GM12872 (cell line): Measurements from ENCODE around the gene SHISA7.
"Not testable (repeated sequence)": the region's sequence is repeated elsewhere in the genome, so short reads cannot be mapped to it uniquely, and the experiment has no call there.

ENCODE experiments used
- TF ChIP-seq, protein P1 (sequence below): IDR thresholded peaks from 3 replicates; pipeline ENCODE4 v1.5.1; 2011; ENCODE audit warnings: low read depth, mild to moderate bottlenecking, low read length, moderate library complexity; ENCODE audit not compliant: insufficient read depth

The SHISA7 gene

DNA sequence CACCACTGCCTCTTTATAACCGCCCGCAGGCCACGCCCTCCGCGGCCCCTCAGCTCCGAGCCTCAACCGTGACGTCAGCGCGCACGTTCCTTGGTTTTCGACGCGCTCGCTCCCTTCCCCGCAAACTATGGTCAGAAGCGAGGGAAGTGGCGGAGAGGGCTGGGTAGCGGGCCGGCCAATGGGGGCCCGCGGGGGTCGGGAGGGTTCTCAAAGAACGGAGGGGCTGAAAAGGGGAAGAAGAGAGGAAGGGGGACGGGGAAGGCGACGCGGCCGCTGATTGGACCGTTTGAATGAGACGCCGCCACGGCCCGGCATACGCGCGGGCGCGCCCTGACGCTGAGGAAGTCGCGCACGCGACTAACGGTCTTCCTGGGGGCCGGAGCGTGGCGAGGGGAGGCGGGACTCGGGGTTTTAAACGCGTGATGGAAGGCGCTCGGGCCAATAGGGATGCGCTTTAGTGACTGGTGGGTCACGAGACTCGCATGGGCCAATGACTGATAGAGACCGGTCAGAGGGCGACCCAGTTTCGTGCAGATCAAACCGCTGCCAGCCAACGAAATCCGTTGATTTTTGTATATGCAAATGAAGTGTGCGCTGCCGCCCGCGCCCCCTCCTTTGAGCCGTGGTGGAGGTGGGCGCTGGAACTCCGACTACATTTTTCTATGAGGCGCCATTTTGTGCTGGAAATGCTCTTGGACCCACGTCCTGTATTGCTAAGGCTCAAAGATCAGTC is 35.1 kb downstream of the SHISA7 start:
- TF ChIP-seq, protein P1, sequence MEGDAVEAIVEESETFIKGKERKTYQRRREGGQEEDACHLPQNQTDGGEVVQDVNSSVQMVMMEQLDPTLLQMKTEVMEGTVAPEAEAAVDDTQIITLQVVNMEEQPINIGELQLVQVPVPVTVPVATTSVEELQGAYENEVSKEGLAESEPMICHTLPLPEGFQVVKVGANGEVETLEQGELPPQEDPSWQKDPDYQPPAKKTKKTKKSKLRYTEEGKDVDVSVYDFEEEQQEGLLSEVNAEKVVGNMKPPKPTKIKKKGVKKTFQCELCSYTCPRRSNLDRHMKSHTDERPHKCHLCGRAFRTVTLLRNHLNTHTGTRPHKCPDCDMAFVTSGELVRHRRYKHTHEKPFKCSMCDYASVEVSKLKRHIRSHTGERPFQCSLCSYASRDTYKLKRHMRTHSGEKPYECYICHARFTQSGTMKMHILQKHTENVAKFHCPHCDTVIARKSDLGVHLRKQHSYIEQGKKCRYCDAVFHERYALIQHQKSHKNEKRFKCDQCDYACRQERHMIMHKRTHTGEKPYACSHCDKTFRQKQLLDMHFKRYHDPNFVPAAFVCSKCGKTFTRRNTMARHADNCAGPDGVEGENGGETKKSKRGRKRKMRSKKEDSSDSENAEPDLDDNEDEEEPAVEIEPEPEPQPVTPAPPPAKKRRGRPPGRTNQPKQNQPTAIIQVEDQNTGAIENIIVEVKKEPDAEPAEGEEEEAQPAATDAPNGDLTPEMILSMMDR, result no peak

DNA sequence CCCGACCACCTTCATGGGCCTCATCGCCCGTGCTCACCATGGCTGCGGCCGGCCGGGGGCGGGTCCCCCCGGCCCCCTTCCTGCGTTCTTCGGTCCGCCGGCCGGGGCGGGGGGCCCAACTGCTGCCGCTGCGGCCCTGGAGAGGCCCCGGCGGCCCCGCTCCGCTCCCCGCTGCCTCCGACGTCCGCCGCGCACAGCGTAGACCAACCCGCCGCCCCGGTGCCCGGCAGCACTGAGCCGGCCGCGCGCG is 35.6 kb downstream of the SHISA7 start, which contains the start of gene UBE2S:
Gene UBE2S (minus strand): TSS at position 239 of the 250 bp plus-strand sequence. CDS start 199 bp downstream, at position 40.
- TF ChIP-seq, protein P1, result not testable (repeated sequence)

DNA sequence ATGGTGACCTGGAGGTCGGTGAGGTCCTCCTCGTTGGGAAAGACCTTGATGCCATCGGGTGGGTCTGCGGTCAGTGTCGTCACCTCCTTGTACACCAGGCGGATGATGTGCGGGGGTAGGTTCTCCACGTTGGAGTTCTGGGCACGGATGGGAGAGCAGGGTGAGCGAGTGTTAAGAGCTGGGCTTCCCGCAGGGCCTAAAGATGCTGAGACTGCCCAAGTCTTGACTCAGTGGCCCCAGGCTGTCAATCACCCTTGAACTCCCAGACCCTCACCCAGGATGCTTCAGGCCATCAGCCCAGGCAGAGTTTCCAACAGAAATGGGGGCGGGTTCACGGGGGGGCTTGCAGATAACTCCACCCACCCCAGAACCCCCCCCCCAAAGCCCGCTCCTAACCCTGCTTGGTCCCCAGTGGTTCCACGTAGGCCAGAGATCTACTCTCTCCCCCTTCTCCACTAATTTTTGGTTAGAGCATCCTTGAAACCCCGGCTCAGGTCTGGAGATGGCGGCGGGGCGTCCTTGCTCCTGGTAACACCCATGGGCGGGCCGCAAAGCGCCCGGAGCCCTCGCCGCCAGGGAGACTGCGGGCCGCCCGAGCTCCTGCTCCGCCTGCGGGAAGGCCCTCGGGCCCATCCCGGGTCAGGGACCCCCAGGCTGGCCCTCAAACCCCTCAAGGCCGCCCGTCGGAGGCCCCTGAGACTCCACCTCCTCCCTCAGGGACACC is 36.1 kb downstream of the SHISA7 start:
- TF ChIP-seq, protein P1, result no peak

DNA sequence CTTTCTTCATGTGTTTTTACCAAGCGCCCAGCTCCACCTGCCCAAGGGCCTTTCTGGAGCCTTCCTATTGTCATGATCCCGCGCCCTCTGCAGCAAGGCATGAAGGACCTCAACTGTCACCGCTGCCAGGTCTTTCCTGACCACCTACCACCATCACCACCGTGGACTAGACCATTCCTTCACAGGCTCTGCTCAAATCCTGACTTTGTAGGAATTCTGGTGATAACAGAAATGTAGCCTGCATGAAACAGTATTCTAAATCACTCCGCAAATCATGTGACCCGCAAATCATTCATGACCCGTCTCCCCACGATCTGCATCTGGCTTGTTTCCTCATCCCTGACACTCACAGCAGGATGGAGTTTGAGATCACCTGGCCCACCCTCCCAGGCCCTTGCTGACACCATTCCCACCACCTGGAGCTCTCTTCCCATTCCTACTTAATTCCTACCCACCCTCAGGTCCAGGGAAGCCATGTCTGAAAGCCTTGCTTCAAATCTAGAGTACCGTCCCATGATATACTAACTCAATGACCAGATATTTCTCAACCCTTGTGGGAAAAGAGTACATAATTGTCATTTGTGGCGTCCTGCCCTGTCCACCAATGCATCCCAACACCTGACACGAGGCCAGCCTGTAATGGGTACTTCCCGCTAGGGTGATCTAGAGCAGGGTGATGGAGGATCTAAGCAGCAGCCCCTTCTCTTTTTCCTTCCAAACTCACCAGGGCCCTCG is 36.8 kb downstream of the SHISA7 start:
- TF ChIP-seq, protein P1, result no peak

DNA sequence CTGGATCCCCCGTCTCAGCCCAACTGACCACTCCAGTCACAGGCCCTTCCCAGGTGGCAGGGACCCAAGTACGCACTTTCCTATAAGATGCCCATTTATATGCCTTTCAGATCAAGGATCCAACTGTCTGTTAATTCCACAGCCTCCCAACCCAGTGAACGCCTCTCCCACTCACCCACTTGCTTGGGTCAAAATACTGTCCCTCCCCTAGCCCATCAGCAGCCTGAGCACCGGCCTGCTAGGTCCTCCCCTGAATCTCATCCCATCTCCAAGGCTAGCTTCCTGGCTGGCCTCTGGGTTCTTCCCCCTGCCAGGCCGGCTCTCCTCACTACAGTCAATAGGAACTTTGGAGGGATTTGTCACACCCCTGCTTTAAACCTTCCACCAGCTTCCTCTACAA is 37.5 kb downstream of the SHISA7 start:
- TF ChIP-seq, protein P1, result no peak

DNA sequence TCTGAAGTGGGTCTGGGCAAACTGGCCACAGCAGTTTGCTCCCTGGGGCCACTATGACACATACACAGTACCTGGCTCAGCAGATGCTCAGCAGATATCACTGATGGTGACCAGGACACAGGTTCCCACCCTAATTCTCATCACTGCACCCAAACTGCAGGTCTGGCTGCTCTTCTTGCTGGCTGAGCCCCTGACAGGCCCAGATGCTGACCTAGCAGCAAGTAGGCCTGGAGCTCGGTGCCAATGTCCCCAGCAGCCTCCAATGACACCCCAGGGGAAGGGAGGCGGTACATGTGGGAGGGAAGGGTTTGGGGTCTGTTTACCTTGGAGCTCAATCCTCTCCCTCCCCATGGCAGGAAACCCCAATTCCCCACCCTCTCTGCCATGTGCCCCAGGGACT is 40.6 kb downstream of the SHISA7 start:
- TF ChIP-seq, protein P1, result no peak
